Stimulated activated CD4-positive, alpha-beta T cell treated with anti-CD3 and anti-CD28 coated beads, Interleukin-4, amount 100 ng/mL, for 1 hour (primary cell): ENCODE results near the gene SEMA6B.

ENCODE experiments used
- DNase-seq: peaks from one replicate; pipeline ENCODE4 v3.0.0-alpha.2; 2020

The SEMA6B gene

GRCh38 chr19:4504891-4505569 lies 54.5 kb downstream of the SEMA6B start:
- no peak for DNase-seq

- no peak for DNase-seq
Observed at GRCh38 chr19:4504297-4504701, 55.2 kb downstream of the SEMA6B start.

GRCh38 chr19:4503825-4504170 lies 55.7 kb downstream of the SEMA6B start:
- DNase-seq = no peak

- no peak for DNase-seq
Observed at GRCh38 chr19:4503132-4503824, 56.2 kb downstream of the SEMA6B start.

- no peak for DNase-seq
Observed at GRCh38 chr19:4502282-4503131, 57.0 kb downstream of the SEMA6B start.

GRCh38 chr19:4501691-4502090 lies 57.8 kb downstream of the SEMA6B start:
- DNase-seq = no peak

GRCh38 chr19:4500841-4501591 lies 58.5 kb downstream of the SEMA6B start:
- no peak for DNase-seq

- no peak for DNase-seq
Observed at GRCh38 chr19:4499855-4500254, 59.6 kb downstream of the SEMA6B start.

- no peak for DNase-seq
Observed at GRCh38 chr19:4499318-4499717, 60.2 kb downstream of the SEMA6B start.

- no peak for DNase-seq
Observed at GRCh38 chr19:4498694-4499093, 60.8 kb downstream of the SEMA6B start.

- no peak for DNase-seq
Observed at GRCh38 chr19:4497770-4498389, 61.6 kb downstream of the SEMA6B start.

- DNase-seq = no peak
Observed at GRCh38 chr19:4496304-4496703, 63.2 kb downstream of the SEMA6B start.

GRCh38 chr19:4495471-4495870 lies 64.0 kb downstream of the SEMA6B start:
- DNase-seq = no peak

GRCh38 chr19:4494691-4495064 lies 64.8 kb downstream of the SEMA6B start:
- DNase-seq = no peak

GRCh38 chr19:4493929-4494690 lies 65.4 kb downstream of the SEMA6B start:
- DNase-seq = no peak

- DNase-seq = no peak
Observed at GRCh38 chr19:4493104-4493928, 66.2 kb downstream of the SEMA6B start.
